K562 (cell line): Measurements from ENCODE around the gene PKD1L1. TPM values are rescaled to one million over a fixed set of nuclear protein-coding genes. Genes with fewer than 3 reads are reported as not detected.

ENCODE experiments used
- ATAC-seq: fragments of 200-7000 bp; cut with Tn5 transposase; 3 replicates; pipeline ENCODE4 v1.9.1; 2020; ENCODE audit warnings: moderate library complexity
- BruUV-seq: library from RNA; stranded (reverse); fragments of 400-500 nt; replicated peaks from 2 replicates; lab custom pipeline; 2021; lab: Mats Ljungman, UMichigan
- CTCF ChIA-PET: fragments of 300-600 bp; formaldehyde crosslinking; extraction: SDS; loops from one replicate; lab custom pipeline; 2021; ENCODE audit warnings: low intra/inter-chr PET ratio; lab: Yijun Ruan, JAX
- POLR2A ChIA-PET: fragments of 300-600, 350-650 bp; sonication (Branson Sonifier 250); formaldehyde crosslinking; extraction: SDS; loops from one replicate; lab custom pipeline; 2021; ENCODE audit warnings: antibody characterized with exemption, inconsistent platforms; lab: Yijun Ruan, JAX
- DNase-seq, 4 experiments: peaks; one replicate each; pipeline versions ENCODE4 v3.0.0 to v3.0.0-alpha.2; 2011 to 2018; ENCODE audit warnings: low spot score in 3 of 4, mixed read lengths in 3 of 4; ENCODE audit errors: extremely low read depth in 1 of 4
- FAIRE-seq: peaks from 2 replicates; lab custom pipeline; 2011; peaks lifted over from hg19 to GRCh38; lab: Jason Lieb, UNC
- H2AFZ ChIP-seq: 2 replicates; pipeline ENCODE4 v1.6.0; 2011; ENCODE audit warnings: low read depth, low read length, control low read depth, inconsistent platforms
- H3K27ac ChIP-seq: fragments of 200-600 bp; 3 replicates; pipeline ENCODE4 v1.8.0; 2011; ENCODE audit warnings: low read depth, mild to moderate bottlenecking, control low read depth, inconsistent platforms, low read length, moderate library complexity, mixed read lengths; ENCODE audit errors: extremely low read depth
- H3K27me3 ChIP-seq, 2 experiments: fragments of 300-600 bp in 1 of 2; 2 replicates in 1 of 2; 3 replicates in 1 of 2; pipeline versions ENCODE4 v1.6.0 to v1.8.0; 2011; ENCODE audit warnings: inconsistent platforms in 2 of 2, low read length in 2 of 2, mild to moderate bottlenecking in 1 of 2, mixed read lengths in 1 of 2, moderate library complexity in 1 of 2; ENCODE audit not compliant: control insufficient read depth in 2 of 2, insufficient read depth in 2 of 2
- H3K36me3 ChIP-seq: fragments of 300-600 bp; 3 replicates; pipeline ENCODE4 v1.8.0; 2011; ENCODE audit warnings: mild to moderate bottlenecking, low read length, inconsistent platforms; ENCODE audit not compliant: control insufficient read depth, insufficient read depth
- H3K4me1 ChIP-seq, 2 experiments: fragments of 200-600 bp in 1 of 2; replicated peaks in 1 of 2; 2 replicates in 1 of 2; 3 replicates in 1 of 2; pipeline versions ENCODE4 v1.5.1 to v1.8.0; 2011; ENCODE audit warnings: inconsistent platforms in 2 of 2, low read length in 2 of 2, mild to moderate bottlenecking in 1 of 2, mixed read lengths in 1 of 2, moderate library complexity in 1 of 2; ENCODE audit not compliant: control insufficient read depth in 2 of 2, insufficient read depth in 2 of 2
- H3K4me2 ChIP-seq: 2 replicates; pipeline ENCODE4 v1.6.1; 2011; ENCODE audit warnings: low read length, control low read depth, inconsistent platforms, mixed read lengths; ENCODE audit not compliant: insufficient read depth
- H3K4me3 ChIP-seq: fragments of 200-600 bp; sonication (generic), shearing (Covaris generic); 2 replicates; pipeline ENCODE4 v1.5.1; 2016; ENCODE audit warnings: control low read depth, inconsistent platforms
- H3K79me2 ChIP-seq: fragments of 200-600 bp; 3 replicates; pipeline ENCODE4 v1.8.0; 2011; ENCODE audit warnings: low read length, inconsistent platforms; ENCODE audit not compliant: control insufficient read depth, insufficient read depth
- H3K9ac ChIP-seq, 2 experiments: 2 replicates each; pipeline versions ENCODE4 v1.6.0 to v1.6.1; 2011; ENCODE audit warnings: low read depth in 2 of 2, low read length in 2 of 2, control low read depth in 1 of 2, inconsistent platforms in 1 of 2, mild to moderate bottlenecking in 1 of 2, mixed read lengths in 1 of 2; ENCODE audit not compliant: insufficient read depth in 1 of 2
- H3K9me1 ChIP-seq: one replicate; pipeline ENCODE4 v1.6.0; 2011; ENCODE audit warnings: inconsistent platforms, mild to moderate bottlenecking, low read length, moderate library complexity; ENCODE audit not compliant: control insufficient read depth, insufficient read depth
- H3K9me3 ChIP-seq: replicated peaks from 2 replicates; pipeline ENCODE4 v1.5.1; 2011; ENCODE audit warnings: low read depth, low read length, inconsistent platforms; ENCODE audit not compliant: control insufficient read depth, insufficient read depth
- H4K20me1 ChIP-seq: replicated peaks from 2 replicates; pipeline ENCODE4 v1.6.1; 2011; ENCODE audit warnings: low read length, inconsistent platforms, mixed read lengths; ENCODE audit not compliant: control insufficient read depth, insufficient read depth
- GTF2E2 ChIP-seq: fragments of 200-800 bp; sonication (Bioruptor generic); IDR thresholded peaks from 2 replicates; pipeline ENCODE4 v1.6.1; 2016; ENCODE audit warnings: missing genetic modification characterization, missing compliant biosample characterization
- KLF6 ChIP-seq: fragments of 250-450 bp; sonication (Bioruptor Pico); IDR thresholded peaks from 2 replicates; pipeline ENCODE4 v1.4.0; 2020; ENCODE audit warnings: mild to moderate bottlenecking, moderate library complexity, borderline replicate concordance
- NCOA4 ChIP-seq: fragments of 450-650 bp; IDR thresholded peaks from 2 replicates; pipeline ENCODE4 v1.6.1; 2018; ENCODE audit warnings: mild to moderate bottlenecking; ENCODE audit not compliant: partially characterized antibody
- RBM14 ChIP-seq: fragments of 200-400 bp; formaldehyde crosslinking; IDR thresholded peaks from 2 replicates; pipeline ENCODE4 v1.6.1; 2018; ENCODE audit warnings: low read depth, mild to moderate bottlenecking, low read length, moderate library complexity, borderline replicate concordance; ENCODE audit not compliant: insufficient read depth
- RFX5 ChIP-seq: IDR thresholded peaks from 2 replicates; pipeline ENCODE4 v1.6.1; 2011; ENCODE audit warnings: low read depth, mild to moderate bottlenecking, improper control_type of control experiment, low read length
- ZBTB7A ChIP-seq: IDR thresholded peaks from 2 replicates; pipeline ENCODE4 v1.6.1; 2011; ENCODE audit warnings: low read depth, mild to moderate bottlenecking, low read length, moderate library complexity, borderline replicate concordance; ENCODE audit not compliant: control insufficient read depth
- ZSCAN29 ChIP-seq: fragments of 450-650 bp; IDR thresholded peaks from 2 replicates; pipeline ENCODE4 v1.6.1; 2017
- WGBS: fragments of 100-300 bp; shearing (Covaris generic); methylation state at CpG from one replicate; pipeline ENCODE4 v1.1.6; 2016; ENCODE audit warnings: low coverage, mixed read lengths; ENCODE audit not compliant: insufficient coverage; ENCODE audit errors: missing lambda C conversion rate; 5-methylcytosine and 5-hydroxymethylcytosine counted together
- in situ Hi-C: fragments of 300-500 bp; cut with MboI; formaldehyde crosslinking; loops from 4 replicates; pipeline ENCODE4 v1.15.0; 2018; ENCODE audit warnings: inconsistent platforms, mixed read lengths
- intact Hi-C: fragments of 100-400 bp; cut with micrococcal nuclease; formaldehyde crosslinking; loops from 2 replicates; pipeline ENCODE4 v1.14.2; 2022
- polyA plus RNA-seq, 8 experiments: library from polyadenylated mRNA; depleted of rRNA in 4 of 8; stranded (reverse) in 5 of 8; unstranded in 3 of 8; fragments of >200 nt; fragmentation: Nextera tagmentation in 2 of 8; fragmentation: Illumina TruSeq in 1 of 8; extraction: Ambion mirVana in 2 of 8; extraction: Trizol in 1 of 8; gene quantifications; 2 replicates each; pipeline versions ENCODE4 v1.2.1 to v1.2.3, GENCODE V29; 2011 to 2014; ENCODE audit warnings: inconsistent platforms in 1 of 8, missing spikeins in 1 of 8
- total RNA-seq, 7 experiments: library from RNA; depleted of rRNA in 6 of 7; stranded (reverse); fragments of >200 nt in 6 of 7; fragmentation: Illumina TruSeq in 2 of 7; extraction: Trizol in 2 of 7; gene quantifications; 2 replicates each; pipeline versions ENCODE4 v1.2.1 to v1.2.3, GENCODE V29; 2011 to 2021; ENCODE audit warnings: low replicate concordance in 1 of 7
- TF ChIP-seq, protein P1 (sequence below): fragments of 450-650 bp; IDR thresholded peaks from 2 replicates; pipeline ENCODE4 v1.6.1; 2018; ENCODE audit warnings: mild to moderate bottlenecking, low read depth; ENCODE audit not compliant: partially characterized antibody
- TF ChIP-seq, protein P2 (sequence below): fragments of 250-450 bp; sonication (Bioruptor Pico); IDR thresholded peaks from 2 replicates; pipeline ENCODE4 v1.5.0; 2021
- TF ChIP-seq, protein P3 (sequence below): fragments of 450-650 bp; IDR thresholded peaks from 2 replicates; pipeline ENCODE4 v1.6.1; 2018; ENCODE audit not compliant: partially characterized antibody
- TF ChIP-seq, protein P4 (sequence below): fragments of 450-650 bp; formaldehyde crosslinking; IDR thresholded peaks from 2 replicates; pipeline ENCODE4 v1.4.0; 2022; ENCODE audit warnings: missing genetic modification characterization
- TF ChIP-seq, protein P5 (sequence below): sonication (generic); formaldehyde crosslinking; IDR thresholded peaks from 2 replicates; pipeline ENCODE4 v1.8.1; 2022; ENCODE audit warnings: missing genetic modification reagents

Gene PKD1L1
- total and polyA plus RNA-seq, 9 of the 15 experiments (the other 6 are each of a cell fraction or from before 2014, with no cell fraction given): 0.01 to 0.02 TPM; not detected in 7

DNA sequence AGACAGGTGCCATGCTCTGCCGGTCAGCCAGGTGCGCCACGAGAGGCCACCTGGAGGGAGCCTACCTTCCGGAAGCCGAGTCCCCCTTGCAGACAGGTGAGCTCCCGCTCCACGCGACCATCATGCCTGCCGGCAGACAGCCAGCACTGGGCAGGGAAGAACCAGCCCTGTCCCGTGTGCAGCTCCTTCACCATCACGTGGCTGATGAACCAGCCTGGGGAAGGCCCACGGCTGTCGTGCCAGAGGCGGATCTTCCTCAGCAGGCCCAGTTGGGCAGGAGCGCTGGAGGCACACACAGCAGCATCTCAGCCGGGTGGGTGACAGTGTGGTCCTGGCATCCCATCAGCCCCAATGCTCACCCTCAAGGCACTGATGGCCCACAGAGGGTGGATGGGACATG lies 108.9 kb downstream of the PKD1L1 start (continued):
- TF ChIP-seq KLF6 (no peak), ZSCAN29 (no peak), ZBTB7A (no peak)
- TF ChIP-seq, protein P1, sequence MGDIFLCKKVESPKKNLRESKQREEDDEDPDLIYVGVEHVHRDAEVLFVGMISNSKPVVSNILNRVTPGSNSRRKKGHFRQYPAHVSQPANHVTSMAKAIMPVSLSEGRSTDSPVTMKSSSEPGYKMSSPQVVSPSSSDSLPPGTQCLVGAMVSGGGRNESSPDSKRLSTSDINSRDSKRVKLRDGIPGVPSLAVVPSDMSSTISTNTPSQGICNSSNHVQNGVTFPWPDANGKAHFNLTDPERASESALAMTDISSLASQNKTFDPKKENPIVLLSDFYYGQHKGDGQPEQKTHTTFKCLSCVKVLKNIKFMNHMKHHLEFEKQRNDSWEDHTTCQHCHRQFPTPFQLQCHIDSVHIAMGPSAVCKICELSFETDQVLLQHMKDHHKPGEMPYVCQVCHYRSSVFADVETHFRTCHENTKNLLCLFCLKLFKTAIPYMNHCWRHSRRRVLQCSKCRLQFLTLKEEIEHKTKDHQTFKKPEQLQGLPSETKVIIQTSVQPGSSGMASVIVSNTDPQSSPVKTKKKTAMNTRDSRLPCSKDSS: no peak
- TF ChIP-seq, protein P2, sequence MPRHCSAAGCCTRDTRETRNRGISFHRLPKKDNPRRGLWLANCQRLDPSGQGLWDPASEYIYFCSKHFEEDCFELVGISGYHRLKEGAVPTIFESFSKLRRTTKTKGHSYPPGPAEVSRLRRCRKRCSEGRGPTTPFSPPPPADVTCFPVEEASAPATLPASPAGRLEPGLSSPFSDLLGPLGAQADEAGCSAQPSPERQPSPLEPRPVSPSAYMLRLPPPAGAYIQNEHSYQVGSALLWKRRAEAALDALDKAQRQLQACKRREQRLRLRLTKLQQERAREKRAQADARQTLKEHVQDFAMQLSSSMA (CRISPR knock-in tag): no peak
- TF ChIP-seq, all 486 proteins: peak for 0

DNA sequence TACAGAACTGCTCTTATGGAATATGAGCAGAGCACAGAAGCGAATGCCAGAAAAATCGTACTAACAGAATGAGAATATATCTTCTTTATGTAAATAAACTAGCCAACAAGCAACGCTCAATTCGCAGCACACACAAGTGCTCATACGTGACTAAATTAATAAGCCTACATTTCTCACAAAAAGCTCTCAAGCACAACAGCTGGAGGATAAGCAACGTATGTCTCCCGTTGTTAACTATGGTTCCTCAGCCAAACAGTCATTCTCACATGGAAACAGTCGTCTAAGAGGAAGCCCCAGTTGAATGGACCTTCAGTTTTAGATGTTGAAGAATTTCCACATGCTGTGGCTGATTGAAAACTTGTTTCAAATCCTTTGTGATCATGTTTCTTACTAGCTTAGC lies 110.4 kb downstream of the PKD1L1 start:
- ATAC-seq: no peak
- H3K36me3 ChIP-seq: no peaks in the 10 kb centered on the region
- no peak overlapping the region for H2AFZ ChIP-seq
- H3K9ac ChIP-seq: no peak overlapping the region
- no peak for FAIRE-seq
- POLR2A ChIA-PET: no interaction called here
- H3K79me2 ChIP-seq: no peaks in the 10 kb centered on the region
- in situ Hi-C loops: no loop called here
- no peak for TF ChIP-seq RFX5
- TF ChIP-seq GTF2E2: no peak
- TF ChIP-seq, protein P3, sequence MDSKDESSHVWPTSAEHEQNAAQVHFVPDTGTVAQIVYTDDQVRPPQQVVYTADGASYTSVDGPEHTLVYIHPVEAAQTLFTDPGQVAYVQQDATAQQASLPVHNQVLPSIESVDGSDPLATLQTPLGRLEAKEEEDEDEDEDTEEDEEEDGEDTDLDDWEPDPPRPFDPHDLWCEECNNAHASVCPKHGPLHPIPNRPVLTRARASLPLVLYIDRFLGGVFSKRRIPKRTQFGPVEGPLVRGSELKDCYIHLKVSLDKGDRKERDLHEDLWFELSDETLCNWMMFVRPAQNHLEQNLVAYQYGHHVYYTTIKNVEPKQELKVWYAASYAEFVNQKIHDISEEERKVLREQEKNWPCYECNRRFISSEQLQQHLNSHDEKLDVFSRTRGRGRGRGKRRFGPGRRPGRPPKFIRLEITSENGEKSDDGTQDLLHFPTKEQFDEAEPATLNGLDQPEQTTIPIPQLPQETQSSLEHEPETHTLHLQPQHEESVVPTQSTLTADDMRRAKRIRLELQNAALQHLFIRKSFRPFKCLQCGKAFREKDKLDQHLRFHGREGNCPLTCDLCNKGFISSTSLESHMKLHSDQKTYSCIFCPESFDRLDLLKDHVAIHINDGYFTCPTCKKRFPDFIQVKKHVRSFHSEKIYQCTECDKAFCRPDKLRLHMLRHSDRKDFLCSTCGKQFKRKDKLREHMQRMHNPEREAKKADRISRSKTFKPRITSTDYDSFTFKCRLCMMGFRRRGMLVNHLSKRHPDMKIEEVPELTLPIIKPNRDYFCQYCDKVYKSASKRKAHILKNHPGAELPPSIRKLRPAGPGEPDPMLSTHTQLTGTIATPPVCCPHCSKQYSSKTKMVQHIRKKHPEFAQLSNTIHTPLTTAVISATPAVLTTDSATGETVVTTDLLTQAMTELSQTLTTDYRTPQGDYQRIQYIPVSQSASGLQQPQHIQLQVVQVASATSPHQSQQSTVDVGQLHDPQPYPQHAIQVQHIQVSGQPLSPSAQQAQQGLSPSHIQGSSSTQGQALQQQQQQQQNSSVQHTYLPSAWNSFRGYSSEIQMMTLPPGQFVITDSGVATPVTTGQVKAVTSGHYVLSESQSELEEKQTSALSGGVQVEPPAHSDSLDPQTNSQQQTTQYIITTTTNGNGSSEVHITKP: no peak
- TF ChIP-seq, protein P4, sequence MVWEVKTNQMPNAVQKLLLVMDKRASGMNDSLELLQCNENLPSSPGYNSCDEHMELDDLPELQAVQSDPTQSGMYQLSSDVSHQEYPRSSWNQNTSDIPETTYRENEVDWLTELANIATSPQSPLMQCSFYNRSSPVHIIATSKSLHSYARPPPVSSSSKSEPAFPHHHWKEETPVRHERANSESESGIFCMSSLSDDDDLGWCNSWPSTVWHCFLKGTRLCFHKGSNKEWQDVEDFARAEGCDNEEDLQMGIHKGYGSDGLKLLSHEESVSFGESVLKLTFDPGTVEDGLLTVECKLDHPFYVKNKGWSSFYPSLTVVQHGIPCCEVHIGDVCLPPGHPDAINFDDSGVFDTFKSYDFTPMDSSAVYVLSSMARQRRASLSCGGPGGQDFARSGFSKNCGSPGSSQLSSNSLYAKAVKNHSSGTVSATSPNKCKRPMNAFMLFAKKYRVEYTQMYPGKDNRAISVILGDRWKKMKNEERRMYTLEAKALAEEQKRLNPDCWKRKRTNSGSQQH (CRISPR knock-in tag): no peak
- TF ChIP-seq RBM14: no peak
- TF ChIP-seq, protein P5, sequence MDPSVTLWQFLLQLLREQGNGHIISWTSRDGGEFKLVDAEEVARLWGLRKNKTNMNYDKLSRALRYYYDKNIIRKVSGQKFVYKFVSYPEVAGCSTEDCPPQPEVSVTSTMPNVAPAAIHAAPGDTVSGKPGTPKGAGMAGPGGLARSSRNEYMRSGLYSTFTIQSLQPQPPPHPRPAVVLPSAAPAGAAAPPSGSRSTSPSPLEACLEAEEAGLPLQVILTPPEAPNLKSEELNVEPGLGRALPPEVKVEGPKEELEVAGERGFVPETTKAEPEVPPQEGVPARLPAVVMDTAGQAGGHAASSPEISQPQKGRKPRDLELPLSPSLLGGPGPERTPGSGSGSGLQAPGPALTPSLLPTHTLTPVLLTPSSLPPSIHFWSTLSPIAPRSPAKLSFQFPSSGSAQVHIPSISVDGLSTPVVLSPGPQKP (CRISPR knock-in tag): no peak
- no peak for TF ChIP-seq NCOA4
- no peaks in the 10 kb centered on the region; a peak in 1 of 5 replicates for H3K4me1 ChIP-seq
- 1% methylated on average over 8 of the region's 8 CpGs for WGBS
- CTCF ChIA-PET: no interaction called here
- no peaks in the 10 kb centered on the region for H4K20me1 ChIP-seq
- peaks cover 2 to 63% of the 10 kb centered on the region in 2 experiments; a peak in 3 of 5 replicates for H3K27me3 ChIP-seq
- peaks cover 3% of the 10 kb centered on the region for H3K9me1 ChIP-seq
- H3K4me2 ChIP-seq: no peak overlapping the region
- intact Hi-C loops: no loop called here
- no peak for DNase-seq
- no TSS peak for BruUV-seq
- no peak overlapping the region for H3K4me3 ChIP-seq
- H3K27ac ChIP-seq: no peak overlapping the region
- no peaks in the 10 kb centered on the region for H3K9me3 ChIP-seq
